ENCODE data around the gene SLC51A.

SLC51A gene

DNA sequence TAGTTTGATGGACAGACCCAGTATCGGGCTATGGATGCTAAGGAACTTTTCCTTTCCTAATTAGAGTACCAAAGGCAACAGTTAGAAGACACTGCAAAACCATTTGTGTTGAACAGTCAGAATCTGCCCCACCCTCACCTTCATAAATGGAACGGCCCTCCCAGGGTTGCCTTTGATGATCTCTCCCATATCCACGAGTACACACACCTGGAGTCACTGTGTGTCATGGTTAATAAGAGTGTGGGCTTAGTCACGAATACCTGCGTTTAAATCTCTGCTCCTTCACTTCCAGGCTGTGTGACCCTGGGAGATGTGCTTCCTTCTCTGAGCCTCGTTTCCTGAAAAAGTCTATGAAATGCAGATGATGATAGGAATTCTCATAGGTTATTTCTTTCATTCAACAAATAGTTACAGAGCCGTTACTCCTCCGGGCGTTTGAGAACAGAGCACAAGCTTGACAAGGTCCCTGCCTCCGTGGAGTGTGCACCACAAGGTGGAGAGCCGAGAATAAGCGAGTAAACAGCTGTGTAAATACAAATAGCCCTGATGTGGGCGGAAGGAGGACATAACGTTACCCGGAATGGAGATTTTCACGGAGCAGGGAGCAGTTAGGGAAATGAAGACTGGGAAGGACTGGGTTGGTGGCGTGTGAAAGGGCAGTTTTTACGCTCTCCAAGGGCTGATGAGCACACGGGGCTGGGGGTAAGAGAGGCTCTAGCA lies 6.7 kb downstream of the SLC51A start:
- TF ChIP-seq, protein P1, sequence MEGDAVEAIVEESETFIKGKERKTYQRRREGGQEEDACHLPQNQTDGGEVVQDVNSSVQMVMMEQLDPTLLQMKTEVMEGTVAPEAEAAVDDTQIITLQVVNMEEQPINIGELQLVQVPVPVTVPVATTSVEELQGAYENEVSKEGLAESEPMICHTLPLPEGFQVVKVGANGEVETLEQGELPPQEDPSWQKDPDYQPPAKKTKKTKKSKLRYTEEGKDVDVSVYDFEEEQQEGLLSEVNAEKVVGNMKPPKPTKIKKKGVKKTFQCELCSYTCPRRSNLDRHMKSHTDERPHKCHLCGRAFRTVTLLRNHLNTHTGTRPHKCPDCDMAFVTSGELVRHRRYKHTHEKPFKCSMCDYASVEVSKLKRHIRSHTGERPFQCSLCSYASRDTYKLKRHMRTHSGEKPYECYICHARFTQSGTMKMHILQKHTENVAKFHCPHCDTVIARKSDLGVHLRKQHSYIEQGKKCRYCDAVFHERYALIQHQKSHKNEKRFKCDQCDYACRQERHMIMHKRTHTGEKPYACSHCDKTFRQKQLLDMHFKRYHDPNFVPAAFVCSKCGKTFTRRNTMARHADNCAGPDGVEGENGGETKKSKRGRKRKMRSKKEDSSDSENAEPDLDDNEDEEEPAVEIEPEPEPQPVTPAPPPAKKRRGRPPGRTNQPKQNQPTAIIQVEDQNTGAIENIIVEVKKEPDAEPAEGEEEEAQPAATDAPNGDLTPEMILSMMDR (IDR thresholded peaks at IDR 0.05) = no peak
- no peaks in the 10 kb centered on the region for H3K9me3 ChIP-seq (ENCODE audit: control insufficient read depth, low read length)

DNA sequence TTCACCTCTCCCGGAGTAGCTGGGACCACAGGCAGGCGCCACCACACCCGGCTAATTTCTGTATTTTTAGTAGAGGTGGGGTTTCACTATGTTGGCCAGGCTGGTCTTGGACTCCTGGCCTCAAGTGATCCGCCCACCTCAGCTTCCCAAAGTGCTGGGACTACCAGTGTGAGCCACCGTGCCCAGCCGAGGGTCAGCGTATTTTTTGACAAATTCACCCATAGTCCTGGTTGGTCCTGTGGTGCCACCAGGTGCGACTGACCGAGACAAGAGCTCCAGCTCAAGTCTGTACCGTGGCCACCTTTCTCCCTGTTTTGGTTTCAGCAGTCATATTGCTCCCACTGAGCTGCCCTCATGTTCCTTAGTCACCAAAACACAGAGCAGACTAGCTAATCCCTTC lies 8.8 kb downstream of the SLC51A start:
- TF ChIP-seq, protein P1 (IDR thresholded peaks at IDR 0.05) = no peak
- no peak overlapping the region for H2AFZ ChIP-seq
- H3K4me2 ChIP-seq (ENCODE audit: low read length) = no peak overlapping the region
- no peaks in the 10 kb centered on the region for H3K79me2 ChIP-seq
- H3K27ac ChIP-seq = no peak overlapping the region
- no peaks in the 10 kb centered on the region for H3K36me3 ChIP-seq (ENCODE audit: control insufficient read depth, insufficient read depth, low read length)
- H3K9me3 ChIP-seq (ENCODE audit: control insufficient read depth, low read length) = no peaks in the 10 kb centered on the region
- H3K4me3 ChIP-seq (ENCODE audit: low read depth, low read length) = no peak overlapping the region
- H3K27me3 ChIP-seq (ENCODE audit: control insufficient read depth, insufficient read depth, low read length) = no peaks in the 10 kb centered on the region
- no peaks in the 10 kb centered on the region for H3K4me1 ChIP-seq
- H3K9ac ChIP-seq = no peak overlapping the region

More for the DNA sequence above, 6.7 kb downstream of the SLC51A start:
- Histone ChIP-seq H3K4me3 (ENCODE audit: low read depth, low read length) (no peak overlapping the region), H3K79me2 (no peaks in the 10 kb centered on the region), H3K9ac (no peak overlapping the region), H2AFZ (no peak overlapping the region), H3K4me1 (no peaks in the 10 kb centered on the region), H3K27me3 (ENCODE audit: control insufficient read depth, insufficient read depth, low read length) (no peaks in the 10 kb centered on the region), H3K4me2 (ENCODE audit: low read length) (no peak overlapping the region), H3K27ac (no peak overlapping the region), H3K36me3 (ENCODE audit: control insufficient read depth, insufficient read depth, low read length) (no peaks in the 10 kb centered on the region)

DNA sequence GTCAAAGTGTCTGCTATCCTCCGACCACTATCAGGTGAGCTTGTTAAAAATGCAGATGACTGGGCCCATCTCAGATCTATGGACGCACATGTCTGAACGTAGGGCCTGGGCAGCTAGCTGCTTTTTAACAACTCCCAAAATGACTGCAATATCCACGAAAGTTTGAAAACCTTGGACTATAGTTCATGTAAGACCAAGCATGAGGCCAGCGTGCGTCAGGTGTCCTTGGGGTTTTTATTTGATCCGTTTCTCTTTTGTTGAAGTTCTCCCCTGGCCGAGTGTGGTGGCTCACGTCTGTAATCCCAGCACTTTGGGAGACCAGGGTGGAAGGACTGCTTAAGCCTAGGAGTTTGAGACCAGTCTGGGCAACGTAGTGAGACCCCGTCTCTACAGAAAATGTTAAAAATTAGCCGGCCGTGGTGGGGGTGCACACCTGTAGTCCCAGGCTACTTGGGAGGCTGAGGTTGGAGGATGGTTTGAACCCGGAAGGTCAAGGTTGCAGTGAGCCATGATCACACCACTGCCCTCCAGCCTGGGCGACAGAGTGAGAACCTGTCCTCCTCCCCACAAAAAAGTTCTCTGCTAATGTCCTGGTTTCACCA lies 9.5 kb downstream of the SLC51A start:
- Histone ChIP-seq H3K4me2 (ENCODE audit: low read length) (no peak overlapping the region), H3K9ac (no peak overlapping the region), H3K27ac (no peak overlapping the region), H3K79me2 (no peaks in the 10 kb centered on the region), H3K36me3 (ENCODE audit: control insufficient read depth, insufficient read depth, low read length) (no peaks in the 10 kb centered on the region), H3K4me1 (no peaks in the 10 kb centered on the region), H3K27me3 (ENCODE audit: control insufficient read depth, insufficient read depth, low read length) (no peaks in the 10 kb centered on the region), H3K4me3 (ENCODE audit: low read depth, low read length) (no peak overlapping the region), H2AFZ (no peak overlapping the region), H3K9me3 (ENCODE audit: control insufficient read depth, low read length) (no peaks in the 10 kb centered on the region)
- TF ChIP-seq, protein P1 (IDR thresholded peaks at IDR 0.05) = no peak

DNA sequence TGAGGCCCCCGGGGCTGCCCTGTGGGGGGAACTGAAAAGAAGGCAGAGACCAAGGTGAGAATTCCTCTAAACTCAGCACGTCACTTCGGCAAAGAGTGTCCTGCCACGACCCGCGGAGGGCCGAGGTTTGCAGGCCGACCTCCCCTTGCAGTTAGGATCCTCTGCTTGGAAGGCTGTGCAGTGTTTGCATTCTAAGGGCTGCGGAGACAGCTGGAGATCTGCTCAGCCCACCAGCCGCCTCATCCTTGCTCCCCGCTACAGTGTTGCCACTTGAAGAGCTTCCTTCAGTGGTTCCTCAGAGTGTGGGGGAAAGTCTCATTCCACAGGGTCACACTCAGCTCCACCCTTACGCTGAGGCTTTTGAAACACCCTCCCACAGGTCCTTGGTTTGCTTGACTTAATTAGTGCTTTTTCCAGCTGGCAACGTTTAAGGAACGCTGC lies 10.8 kb downstream of the SLC51A start:
- H3K4me2 ChIP-seq (ENCODE audit: low read length) = no peak overlapping the region
- no peaks in the 10 kb centered on the region for H3K79me2 ChIP-seq
- H3K4me1 ChIP-seq = no peaks in the 10 kb centered on the region
- H3K9me3 ChIP-seq (ENCODE audit: control insufficient read depth, low read length) = no peaks in the 10 kb centered on the region
- TF ChIP-seq, protein P1 (IDR thresholded peaks at IDR 0.05) = no peak
- no peaks in the 10 kb centered on the region for H3K27me3 ChIP-seq (ENCODE audit: control insufficient read depth, insufficient read depth, low read length)
- no peak overlapping the region for H3K4me3 ChIP-seq (ENCODE audit: low read depth, low read length)
- no peak overlapping the region for H2AFZ ChIP-seq
- H3K9ac ChIP-seq = no peak overlapping the region
- H3K27ac ChIP-seq = no peak overlapping the region
- H3K36me3 ChIP-seq (ENCODE audit: control insufficient read depth, insufficient read depth, low read length) = no peaks in the 10 kb centered on the region

Measured in parathyroid adenoma (tissue), 2 donors.